Left ventricle myocardium inferior (tissue), 1 donor: Measurements from ENCODE around the gene ROBO2. TPM values are rescaled to one million over a fixed set of nuclear protein-coding genes. Genes with fewer than 3 reads are reported as not detected.

Source experiments
- DNase-seq: peaks from one replicate; pipeline ENCODE4 v3.0.0-alpha.2; 2020
- H3K27ac ChIP-seq: fragments of 200-600 bp; replicated peaks from 2 replicates; pipeline ENCODE4 v1.8.0; 2021
- H3K27me3 ChIP-seq: fragments of 200-600 bp; 2 replicates; pipeline ENCODE4 v1.8.0; 2021; ENCODE audit warnings: low read depth
- H3K36me3 ChIP-seq: fragments of 200-600 bp; 2 replicates; pipeline ENCODE4 v1.8.0; 2021
- H3K4me1 ChIP-seq: fragments of 200-600 bp; 2 replicates; pipeline ENCODE4 v1.8.0; 2021
- H3K4me3 ChIP-seq: fragments of 200-600 bp; 2 replicates; pipeline ENCODE4 v1.8.0; 2021; ENCODE audit warnings: mild to moderate bottlenecking, moderate library complexity
- H3K9me3 ChIP-seq: fragments of 200-600 bp; replicated peaks from 2 replicates; pipeline ENCODE4 v1.8.0; 2021
- CTCF ChIP-seq: fragments of 200-600 bp; IDR thresholded peaks from 2 replicates; pipeline ENCODE4 v1.8.0; 2021; ENCODE audit warnings: antibody characterized with exemption, mild to moderate bottlenecking, borderline replicate concordance
- intact Hi-C: fragments of 100-400 bp; cut with micrococcal nuclease; formaldehyde crosslinking; loops from one replicate; pipeline ENCODE4 v1.11.0; 2022
- total RNA-seq: library from RNA; stranded (reverse); fragmentation: NEBNext Ultra II Directional; extraction: Animal tissue kit (Norgen Biotek cat#: 25700); gene quantifications from one replicate; pipeline ENCODE4 v1.2.1, GENCODE V29; 2021
- donor health status: DM: no; HTN: yes; CAD: no; lungs with severe emphysema.

The ROBO2 gene
- total RNA-seq, 1 donor from 2014 or later = 0.19 TPM

GRCh38 chr3:77446761-77447160 lies 406.9 kb downstream of the ROBO2 start:
- no peak overlapping the region for H3K27ac ChIP-seq
- H3K4me3 ChIP-seq = no peak overlapping the region
- no peak for TF ChIP-seq CTCF
- no peaks in the 10 kb centered on the region for H3K9me3 ChIP-seq
- no peaks in the 10 kb centered on the region for H3K36me3 ChIP-seq
- intact Hi-C loops = no loop called here
- H3K27me3 ChIP-seq = no peaks in the 10 kb centered on the region
- H3K4me1 ChIP-seq = no peaks in the 10 kb centered on the region
- no peak for DNase-seq

- Histone ChIP-seq H3K4me1 (no peaks in the 10 kb centered on the region), H3K27ac (no peak overlapping the region), H3K4me3 (no peak overlapping the region), H3K27me3 (no peaks in the 10 kb centered on the region), H3K36me3 (no peaks in the 10 kb centered on the region), H3K9me3 (no peaks in the 10 kb centered on the region)
- TF ChIP-seq CTCF = no peak
- intact Hi-C loops = no loop called here
- no peak for DNase-seq
Observed at GRCh38 chr3:77449459-77450350, 409.8 kb downstream of the ROBO2 start.

GRCh38 chr3:77456431-77456830 lies 416.5 kb downstream of the ROBO2 start:
- DNase-seq = no peak
- intact Hi-C loops = no loop called here
- Histone ChIP-seq H3K9me3 (no peaks in the 10 kb centered on the region), H3K4me1 (no peaks in the 10 kb centered on the region), H3K36me3 (no peaks in the 10 kb centered on the region), H3K27me3 (no peaks in the 10 kb centered on the region), H3K27ac (no peak overlapping the region), H3K4me3 (no peak overlapping the region)
- no peak for TF ChIP-seq CTCF

GRCh38 chr3:77456906-77457305 lies 417.0 kb downstream of the ROBO2 start:
- H3K4me1 ChIP-seq = no peaks in the 10 kb centered on the region
- H3K27me3 ChIP-seq = no peaks in the 10 kb centered on the region
- H3K27ac ChIP-seq = no peak overlapping the region
- DNase-seq = no peak
- intact Hi-C loops = no loop called here
- no peaks in the 10 kb centered on the region for H3K36me3 ChIP-seq
- no peak overlapping the region for H3K4me3 ChIP-seq
- H3K9me3 ChIP-seq = no peaks in the 10 kb centered on the region
- no peak for TF ChIP-seq CTCF

- H3K4me3 ChIP-seq = no peak overlapping the region
- no peaks in the 10 kb centered on the region for H3K27me3 ChIP-seq
- intact Hi-C loops = no loop called here
- no peak overlapping the region for H3K27ac ChIP-seq
- no peaks in the 10 kb centered on the region for H3K4me1 ChIP-seq
- H3K36me3 ChIP-seq = no peaks in the 10 kb centered on the region
- DNase-seq = no peak
- H3K9me3 ChIP-seq = no peaks in the 10 kb centered on the region
- no peak for TF ChIP-seq CTCF
Observed at GRCh38 chr3:77459926-77460325, 420.0 kb downstream of the ROBO2 start.
